ENCODE results near the gene RAP1GAP2.
"Not testable (repeated sequence)": the region's sequence is repeated elsewhere in the genome, so short reads cannot be mapped to it uniquely, and the experiment has no call there.

The RAP1GAP2 gene

DNA sequence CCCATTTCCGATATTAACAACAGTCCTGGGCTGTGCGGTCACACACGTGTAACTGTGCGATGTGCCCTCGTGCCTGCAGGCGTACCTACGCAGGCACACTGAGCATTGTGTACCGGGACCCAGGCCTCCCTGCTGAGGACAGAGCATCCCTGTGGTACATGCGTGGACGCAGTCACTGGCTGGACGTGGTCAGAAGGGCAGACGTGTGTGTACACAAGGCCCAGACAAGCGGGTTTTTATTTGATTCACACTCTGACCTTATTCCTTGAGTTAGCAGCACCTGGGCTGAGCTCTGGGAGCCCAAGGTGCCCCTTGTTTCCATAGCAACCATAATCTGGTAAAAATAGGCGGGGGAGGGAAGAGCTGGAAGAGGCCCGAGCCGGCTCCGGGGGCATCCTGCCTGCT lies 19.5 kb downstream of the RAP1GAP2 start:
- no peak for DNase-seq

- no peak for DNase-seq
Measured at GRCh38 chr17:2816688-2817087, 20.4 kb downstream of the RAP1GAP2 start.

DNA sequence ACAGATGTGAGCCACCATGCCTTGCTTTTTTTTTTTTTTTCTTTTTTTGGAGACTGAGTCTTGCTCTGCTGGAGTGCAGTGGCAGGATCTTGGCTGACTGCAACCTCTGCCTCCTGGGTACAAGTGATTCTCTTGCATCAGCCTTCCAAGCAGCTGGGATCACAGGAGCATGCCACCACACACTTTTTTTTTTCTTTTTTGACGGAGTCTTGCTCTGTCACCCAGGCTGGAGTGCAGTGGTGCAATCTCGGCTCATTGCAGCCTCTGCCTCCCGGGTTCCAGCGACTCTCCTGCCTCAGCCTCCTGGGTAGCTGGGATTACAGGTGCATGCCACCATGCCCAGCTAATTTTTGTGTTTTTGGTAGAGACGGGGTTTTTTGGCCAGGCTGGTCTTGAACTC lies 23.1 kb downstream of the RAP1GAP2 start:
- DNase-seq = not testable (repeated sequence)

DNA sequence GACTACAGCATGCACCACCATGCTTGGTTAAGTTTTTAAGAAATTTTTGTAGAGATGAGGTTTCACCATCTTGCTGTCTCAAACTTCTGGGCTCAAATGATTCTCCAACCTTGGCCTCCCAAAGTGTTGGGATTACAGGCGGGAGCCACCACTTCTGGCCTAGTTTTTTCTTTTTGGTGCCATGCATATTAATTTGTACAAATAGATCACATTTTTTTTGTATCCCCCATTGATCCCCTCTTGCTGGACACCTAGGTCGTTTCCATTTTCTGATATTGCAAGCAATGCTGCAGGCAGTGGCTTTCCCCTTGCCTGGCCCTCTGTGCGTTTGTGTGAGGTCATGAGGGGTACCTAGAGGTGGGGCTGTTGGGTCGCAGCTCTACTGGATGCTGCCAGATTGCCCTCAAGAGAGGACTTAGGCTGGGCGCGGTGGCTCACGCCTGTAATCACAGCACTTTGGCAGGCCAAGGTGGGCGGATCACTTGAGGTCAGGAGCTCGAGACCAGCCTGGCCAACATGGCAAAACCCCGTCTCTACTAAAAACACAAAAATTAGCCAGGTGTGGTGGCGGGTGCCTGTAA lies 23.8 kb downstream of the RAP1GAP2 start:
- DNase-seq = no peak

DNA sequence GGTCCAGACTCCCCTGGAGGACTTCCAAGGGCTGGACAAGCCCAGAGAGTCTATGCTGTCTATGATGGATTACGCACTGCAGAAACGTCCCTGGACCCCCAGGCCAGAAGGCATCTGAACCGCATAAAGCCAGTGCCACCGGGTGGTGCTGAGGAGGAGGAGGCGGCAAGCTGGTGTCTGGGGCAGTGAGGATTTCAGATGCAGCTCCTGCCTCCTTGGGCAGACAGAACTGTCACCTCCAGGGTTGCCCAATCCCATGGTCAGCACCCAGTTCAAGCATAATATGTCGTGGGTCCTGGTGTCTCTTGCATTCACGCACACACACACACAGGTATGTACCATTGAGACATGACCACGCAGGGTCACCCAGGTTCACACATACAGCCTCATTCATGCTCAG lies 25.6 kb downstream of the RAP1GAP2 start:
- no peak for DNase-seq

GRCh38 chr17:2822358-2822757 lies 26.1 kb downstream of the RAP1GAP2 start:
- DNase-seq = no peak

DNA sequence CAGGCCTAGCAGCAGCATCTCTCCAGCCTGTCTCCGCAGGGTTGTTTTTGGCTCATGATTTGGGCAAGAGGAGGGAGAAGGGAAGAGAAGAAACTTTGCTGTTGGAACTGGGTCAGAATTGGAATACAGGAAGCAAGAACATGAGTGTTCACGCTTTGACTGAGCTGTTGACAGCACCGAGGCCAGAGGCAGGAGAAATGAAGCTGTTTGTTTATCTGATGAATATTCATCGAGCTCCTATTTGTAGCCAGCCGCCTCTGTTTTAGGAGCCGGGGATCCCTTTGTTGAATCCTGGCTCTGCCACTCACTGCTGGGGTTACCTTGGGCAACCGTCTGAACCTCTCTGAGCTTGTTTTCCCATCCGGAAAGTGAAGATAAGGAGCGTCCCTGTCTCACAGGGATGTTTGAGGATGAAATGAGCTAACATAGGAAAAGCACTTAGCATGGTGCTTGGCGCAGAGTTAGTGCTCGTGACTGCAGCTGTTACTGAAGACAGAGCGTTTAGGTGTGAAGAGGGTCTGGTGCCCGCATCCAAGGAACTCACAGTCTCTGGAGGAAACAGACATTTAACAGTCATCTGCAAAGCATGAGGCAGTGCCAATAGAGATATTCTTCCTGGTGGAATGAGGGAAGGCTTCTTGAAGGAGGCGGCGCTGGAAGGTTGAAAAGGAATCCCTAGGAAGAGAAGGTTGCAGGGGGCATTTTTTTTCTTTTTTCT lies 29.2 kb downstream of the RAP1GAP2 start:
- no peak for DNase-seq

- no peak for DNase-seq
Measured at GRCh38 chr17:2828397-2829038, 32.3 kb downstream of the RAP1GAP2 start.

DNA sequence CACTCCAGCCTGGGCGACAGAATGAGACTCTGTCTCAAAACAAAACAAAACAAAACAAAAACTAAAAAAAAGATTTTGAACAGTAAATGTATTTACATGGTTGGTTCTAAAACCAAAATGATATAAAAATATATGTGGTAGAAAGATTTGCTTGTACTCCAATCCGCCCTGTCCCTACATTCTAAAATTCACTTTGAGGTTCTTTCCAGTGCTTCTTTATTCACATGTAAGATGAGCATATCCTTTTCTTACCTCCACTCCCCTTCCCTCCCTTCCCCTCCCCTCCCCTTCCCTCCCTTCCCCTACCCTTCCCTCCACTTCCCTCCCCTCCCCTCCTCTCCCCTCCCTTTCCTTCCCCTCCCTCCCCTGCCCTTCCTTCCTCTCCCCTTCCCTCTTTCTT lies 34.4 kb downstream of the RAP1GAP2 start:
- DNase-seq = no peak

- DNase-seq = no peak
Measured at GRCh38 chr17:2835780-2836179, 39.5 kb downstream of the RAP1GAP2 start.

DNA sequence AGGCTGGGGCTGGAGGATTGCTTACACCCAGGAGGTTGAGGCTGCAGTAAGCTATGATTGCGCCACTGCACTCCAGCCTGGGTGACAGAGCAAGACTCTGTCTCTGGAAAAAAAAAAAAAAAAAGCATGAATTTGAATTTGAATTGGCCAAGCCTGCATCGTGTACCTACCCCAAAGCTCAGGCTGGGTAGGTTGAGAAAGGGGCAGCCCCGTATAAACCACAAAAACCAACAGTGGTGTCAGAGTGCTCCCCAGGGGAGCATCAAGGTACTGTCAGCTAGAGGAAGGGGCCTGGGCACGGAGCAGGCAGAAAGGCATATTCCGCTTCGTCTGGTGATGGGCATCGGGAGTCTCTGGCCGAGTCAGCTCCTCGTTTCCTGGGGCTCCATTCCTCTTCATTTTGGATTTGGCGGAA lies 40.9 kb downstream of the RAP1GAP2 start:
- no peak for DNase-seq

DNA sequence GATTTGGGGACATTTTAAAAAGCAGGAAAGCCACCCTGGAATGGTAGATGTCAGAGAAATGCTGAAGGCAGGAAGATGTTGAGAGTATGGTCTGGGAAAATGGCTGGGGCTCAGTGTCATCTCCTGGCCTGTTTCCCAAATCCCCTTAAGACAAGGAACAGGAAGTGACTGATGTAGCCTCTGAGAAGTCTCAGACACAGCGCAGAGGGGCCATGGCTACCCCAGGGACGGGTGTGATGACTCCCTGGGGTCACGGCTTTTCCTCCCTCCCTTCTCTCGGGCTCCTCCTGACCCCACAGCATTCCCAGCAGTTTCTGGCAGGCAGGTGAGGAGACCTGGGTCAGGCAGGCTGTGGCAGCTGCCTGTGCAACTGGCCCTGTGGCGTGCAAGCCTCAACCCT lies 45.4 kb downstream of the RAP1GAP2 start:
- no peak for DNase-seq

DNA sequence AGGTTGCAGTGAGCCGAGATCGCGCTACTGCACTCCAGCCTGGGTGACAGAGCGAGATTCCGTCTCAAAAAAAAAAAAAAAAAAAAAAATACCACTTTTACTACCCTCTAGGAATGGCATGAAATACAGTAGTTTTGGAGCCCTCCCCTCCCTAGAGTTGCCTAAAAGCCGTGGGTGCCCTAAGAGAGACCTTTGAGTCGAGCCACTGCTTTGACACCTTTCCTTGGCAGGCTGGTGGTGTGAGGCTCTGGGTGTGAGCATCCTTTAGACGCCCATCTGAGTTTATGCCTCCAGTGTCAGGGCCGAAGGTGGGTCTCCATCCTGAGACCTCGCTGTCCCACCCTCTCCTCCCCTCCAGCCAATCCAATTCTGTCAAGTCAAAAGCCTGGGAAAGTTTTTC lies 46.2 kb downstream of the RAP1GAP2 start:
- DNase-seq = no peak

GRCh38 chr17:2844416-2844815 lies 48.2 kb downstream of the RAP1GAP2 start:
- no peak for DNase-seq

- DNase-seq = no peak
Measured at GRCh38 chr17:2847381-2848333, 51.4 kb downstream of the RAP1GAP2 start.

DNA sequence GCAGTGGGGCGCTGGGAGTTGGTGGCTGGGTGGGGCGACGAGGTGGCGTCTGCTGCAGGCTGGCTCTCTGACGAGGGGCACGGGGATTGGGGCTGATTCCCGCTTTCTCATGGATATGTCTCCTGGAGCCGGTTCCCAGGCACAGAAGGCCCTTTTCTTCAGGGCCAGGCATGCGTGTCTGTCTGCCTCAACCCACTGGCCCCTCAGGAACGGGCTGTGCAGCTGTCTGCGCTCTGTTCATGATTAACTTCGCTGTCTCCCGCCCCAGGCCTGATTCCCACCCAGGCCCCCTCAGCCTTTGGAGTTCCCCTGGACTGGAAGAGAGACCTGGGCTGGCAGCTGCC lies 53.1 kb downstream of the RAP1GAP2 start:
- no peak for DNase-seq

GRCh38 chr17:2850991-2851390 lies 54.8 kb downstream of the RAP1GAP2 start:
- DNase-seq = no peak

GRCh38 chr17:2851615-2852014 lies 55.4 kb downstream of the RAP1GAP2 start:
- no peak for DNase-seq

- no peak for DNase-seq
Measured at GRCh38 chr17:2852221-2852620, 56.0 kb downstream of the RAP1GAP2 start.

GRCh38 chr17:2852729-2853282 lies 56.6 kb downstream of the RAP1GAP2 start:
- no peak for DNase-seq

DNA sequence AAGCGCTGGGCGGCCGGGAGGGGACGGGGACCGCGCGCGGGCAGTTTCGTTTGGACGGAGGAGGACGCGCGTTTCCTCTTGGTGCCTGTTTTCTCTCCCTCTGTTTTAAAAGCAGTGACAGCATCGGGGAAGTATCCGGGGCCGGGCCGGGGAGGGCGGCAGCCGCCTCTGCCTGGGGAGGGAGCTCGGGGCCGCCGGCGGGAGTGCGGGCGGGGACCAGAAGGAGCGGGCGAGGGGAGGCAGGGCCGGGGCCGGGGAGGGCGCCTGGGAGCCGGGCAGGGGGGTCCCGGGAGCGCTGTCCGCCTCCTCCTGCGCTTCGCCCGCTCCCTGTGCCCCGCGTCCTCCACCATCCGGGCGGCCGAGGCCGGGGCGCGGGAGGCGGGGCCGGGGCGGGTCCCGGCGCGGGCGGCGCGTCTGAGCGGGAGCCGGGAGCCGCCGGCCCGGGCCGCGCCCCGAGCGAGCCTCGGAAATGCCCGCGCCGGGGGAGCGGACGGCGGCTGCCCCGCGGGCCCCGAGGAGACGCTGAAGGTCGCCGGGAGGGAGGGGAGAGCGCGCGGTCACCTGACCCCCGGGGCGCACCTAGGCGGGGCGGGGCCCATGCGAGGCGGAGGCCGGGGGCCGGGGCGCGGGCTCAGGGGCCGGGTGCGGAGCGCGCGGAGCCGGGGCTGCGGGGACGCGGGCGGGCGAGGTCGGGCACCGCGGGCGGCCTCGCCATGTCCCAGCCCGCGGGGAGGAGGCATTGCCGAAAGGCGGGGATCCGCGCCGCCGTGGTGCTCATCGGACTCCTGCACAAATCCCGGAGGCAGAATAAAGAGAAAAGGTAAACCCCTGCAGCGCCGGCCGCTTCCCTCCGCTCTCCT lies 57.3 kb downstream of the RAP1GAP2 start:
- no peak for DNase-seq
